ENCODE measurements around the gene COL18A1.
"Not testable (repeated sequence)": the region's sequence is repeated elsewhere in the genome, so short reads cannot be mapped to it uniquely, and the experiment has no call there.

COL18A1 gene

DNA sequence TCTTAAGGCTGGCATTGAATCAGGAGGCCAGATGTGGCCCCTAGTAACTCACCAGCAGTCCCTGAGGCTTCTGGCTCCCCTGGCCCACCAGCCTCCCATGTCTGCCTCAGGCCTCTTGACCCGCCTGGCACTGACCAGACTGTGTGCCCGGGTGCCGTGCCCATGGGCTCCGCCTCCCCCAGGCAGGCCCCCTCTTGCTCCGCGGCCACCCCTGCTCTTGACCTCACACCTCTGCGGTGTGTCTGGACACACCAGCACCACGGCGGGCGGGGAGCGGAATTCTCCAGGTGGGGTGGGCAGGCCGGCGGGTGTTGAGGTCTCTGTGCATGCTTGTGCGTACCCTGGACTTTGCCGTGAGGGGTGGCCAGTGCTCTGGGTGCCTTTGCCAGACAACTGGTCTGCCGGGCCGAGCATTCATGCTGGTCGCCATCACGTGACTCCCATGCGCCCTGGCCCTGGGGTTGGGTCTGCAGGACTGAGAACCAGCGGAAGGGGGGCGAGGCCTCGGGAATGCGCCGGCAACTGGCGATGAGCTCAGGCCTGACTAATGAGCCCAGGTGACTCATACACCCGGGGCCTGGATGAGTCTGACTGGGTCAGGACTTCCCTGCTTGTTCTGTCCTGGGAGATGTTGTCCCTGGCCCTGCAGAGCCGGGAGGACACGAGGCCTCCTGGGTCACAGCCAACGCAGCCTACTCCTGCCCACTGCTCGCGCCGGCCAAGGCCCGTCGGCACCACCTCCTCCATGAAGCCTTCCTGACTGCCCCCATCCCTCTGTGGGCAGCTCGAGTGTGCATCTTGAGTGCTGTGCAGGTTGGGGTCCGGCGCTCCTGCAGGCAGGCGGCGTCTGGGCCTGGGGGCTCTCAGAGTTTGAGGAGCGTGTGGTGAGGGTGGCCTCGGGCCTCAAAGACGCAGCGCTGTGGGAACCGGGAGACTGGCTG, 22.6 kb downstream of the COL18A1 start:
- DNase-seq (ENCODE audit: low spot score) = no peak

DNA sequence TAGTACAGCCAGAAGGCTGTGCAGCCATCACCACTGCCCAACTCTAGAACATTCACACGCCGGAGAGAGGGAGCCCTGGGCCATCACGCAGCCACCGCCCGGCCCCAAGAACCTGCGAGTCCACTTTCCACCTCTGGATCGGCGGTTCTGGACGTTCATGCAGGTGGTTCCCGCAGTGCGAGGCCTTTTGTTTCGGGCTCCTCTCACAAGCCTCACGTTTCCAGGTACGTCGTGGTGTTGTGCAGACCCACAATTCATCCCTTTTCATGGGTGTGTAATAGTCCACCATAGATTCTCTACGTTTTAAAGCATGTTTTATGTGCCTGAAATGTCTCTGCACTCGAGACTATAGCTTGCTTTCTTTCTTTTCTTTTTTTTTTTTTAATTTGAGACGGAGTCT, 23.6 kb downstream of the COL18A1 start:
- DNase-seq (ENCODE audit: low spot score) = no peak

DNA sequence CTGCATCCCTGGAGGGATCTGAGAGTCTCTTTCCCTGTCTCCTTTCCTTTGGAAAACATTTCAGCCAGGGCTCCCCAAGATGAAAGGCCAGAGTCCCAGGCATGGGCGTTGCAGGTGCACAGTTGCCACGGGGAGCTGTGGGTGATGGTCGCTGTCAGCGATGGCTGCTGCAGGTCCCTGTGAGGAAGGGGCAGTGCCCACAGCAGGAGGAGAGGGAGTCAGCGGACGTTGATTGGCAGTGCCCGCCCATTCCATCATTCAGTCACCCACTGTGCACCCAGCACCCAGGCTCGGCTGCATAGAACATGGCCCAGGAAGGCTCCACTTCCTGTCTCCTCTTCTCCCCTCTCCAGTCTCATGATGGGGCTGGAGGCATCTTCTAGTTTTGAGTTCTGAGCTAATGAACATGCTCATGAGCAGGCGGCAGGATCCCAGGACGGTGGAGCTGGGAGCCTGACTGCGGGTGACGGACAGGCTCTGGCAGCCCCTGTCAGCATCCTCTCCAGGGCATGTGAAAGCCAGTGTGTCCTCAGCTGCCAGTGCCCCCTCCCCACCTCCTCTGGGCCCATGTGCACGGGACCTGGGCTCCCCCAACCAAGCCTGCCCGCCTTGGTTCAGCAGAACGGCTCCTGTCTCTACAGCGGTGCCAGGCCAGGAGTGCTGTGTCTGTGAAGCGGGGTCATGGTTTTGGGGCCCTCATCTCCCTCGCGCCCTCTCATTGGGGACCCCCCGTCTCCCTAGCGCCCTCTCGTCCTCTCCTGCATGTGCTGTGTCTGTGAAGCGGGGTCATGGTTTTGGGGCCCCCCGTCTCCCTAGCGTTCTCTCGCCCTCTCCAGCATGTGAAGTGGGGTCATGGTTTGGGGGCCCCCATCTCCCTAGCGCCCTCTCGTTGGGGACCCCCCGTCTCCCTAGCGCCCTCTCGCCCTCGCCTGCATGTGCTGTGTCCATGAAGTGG, 24.5 kb downstream of the COL18A1 start:
- DNase-seq (ENCODE audit: low spot score) = no peak

DNA sequence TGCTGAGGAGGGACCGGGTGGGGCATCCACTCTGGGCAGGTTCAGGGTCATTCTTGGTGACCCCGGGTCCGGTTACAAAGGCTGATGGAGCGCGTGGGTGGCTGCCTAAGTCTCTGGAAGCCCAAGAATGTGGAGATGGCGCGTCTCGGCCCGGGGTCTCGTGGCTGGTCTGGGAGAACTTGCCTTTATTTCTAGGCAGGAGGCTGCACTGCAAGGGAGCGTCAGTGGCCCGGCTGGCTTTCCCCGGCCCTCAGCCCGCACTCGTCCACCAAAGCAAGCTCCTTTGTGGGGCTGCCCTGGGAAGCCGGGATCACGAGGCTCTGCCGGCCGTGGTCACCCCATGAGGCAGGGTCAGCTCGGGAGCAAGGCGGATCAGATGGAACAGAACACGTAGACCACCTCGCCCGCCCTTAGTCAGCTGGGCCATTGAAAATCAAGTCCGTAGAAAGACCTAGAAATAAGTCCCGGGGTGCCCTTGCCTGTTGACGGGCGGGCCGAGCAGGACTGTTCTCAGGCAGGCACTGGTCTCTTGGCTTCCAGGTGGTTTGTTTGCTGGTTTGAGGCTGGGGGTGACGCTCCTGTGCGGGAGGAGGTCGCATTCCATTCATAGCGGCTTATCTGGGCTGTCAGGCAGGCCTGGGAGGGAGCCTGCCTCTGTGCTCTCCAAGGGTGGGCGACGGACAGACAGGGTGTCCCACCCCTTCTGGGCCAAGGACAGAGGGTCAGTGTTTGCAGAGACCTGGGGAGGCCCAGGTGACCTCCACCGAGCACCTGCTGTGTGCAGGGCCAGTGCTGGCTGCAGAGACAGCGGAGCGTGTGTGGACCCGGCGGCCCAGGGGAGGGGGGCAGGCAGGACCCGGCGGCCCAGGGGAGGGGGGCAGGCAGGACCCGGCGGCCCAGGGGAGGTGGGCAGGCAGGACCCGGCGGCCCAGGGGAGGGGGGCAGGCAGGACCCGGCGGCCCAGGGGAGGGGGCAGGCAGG, 25.8 kb downstream of the COL18A1 start:
- no peak for DNase-seq (ENCODE audit: low spot score)

DNA sequence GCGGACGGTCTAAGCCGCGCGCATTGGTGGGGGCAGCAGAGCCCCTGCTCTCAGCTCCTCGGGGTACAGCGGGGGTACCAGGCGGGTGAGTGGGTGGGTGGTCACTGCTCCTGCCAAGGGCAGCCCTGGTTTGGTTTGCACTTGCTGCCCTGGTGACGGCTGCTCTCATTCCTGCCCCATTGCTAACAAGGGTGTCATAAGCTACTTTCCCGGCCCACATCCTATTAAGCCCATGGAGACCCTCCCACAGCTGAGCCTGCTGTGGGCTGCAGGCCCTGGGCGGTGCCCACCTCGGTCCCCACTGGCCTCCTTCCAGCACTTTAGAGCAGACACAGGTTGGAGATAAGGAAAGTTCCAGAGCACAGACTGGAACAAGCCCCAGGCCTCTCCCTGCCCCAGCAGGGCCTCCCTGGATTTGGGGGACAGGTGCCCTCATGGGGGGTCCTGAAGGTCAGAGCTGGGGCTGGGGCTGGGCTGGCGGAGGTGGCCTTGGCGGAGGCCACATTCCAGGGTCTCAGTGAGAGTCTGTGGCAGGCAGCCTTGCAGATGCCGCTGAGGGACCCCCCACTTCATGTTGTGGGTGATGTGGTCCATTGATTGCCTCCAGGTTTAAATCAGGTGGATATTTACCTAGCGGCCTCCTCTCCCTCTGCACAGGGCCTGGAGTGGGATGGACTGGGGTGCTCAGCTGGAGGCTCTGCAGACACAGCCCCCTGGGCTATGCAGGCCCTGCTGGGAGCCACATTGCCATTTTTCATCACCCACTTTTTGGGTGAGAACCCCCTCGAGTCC, 27.0 kb downstream of the COL18A1 start:
- no peak for DNase-seq (ENCODE audit: low spot score)

DNA sequence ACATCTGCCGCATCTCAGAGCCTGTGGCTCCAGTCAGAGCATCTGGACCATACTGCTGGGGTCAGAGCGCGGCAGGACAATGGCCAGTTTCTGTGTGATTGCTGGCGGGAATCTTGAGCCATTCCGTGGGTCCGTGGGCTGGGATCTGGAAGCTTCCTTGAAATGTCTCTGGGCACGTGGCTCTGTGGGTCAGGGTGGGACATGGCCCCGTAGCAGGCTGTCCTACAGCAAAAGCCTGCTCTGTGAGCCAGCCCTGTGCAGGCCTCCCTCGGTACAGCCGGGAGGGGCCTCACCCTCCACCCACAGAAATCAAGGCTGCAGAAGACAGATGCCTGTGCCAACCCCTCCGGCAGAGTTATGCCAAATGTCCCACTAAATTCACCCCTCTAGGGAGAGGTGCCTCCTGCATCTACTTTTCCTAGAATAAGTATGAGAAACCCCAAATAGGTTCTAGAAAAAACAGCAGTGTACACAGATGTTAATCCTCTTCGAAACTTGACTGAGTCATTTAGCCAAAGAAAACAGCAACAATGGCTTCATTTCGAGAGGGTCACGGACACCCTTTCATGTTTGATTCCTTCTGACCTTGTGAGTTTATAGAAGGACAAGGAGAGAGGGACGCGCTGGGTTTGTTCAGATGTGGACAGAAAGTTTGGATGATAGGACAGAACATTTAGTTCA, 27.8 kb downstream of the COL18A1 start:
- no peak for DNase-seq (ENCODE audit: low spot score)

DNA sequence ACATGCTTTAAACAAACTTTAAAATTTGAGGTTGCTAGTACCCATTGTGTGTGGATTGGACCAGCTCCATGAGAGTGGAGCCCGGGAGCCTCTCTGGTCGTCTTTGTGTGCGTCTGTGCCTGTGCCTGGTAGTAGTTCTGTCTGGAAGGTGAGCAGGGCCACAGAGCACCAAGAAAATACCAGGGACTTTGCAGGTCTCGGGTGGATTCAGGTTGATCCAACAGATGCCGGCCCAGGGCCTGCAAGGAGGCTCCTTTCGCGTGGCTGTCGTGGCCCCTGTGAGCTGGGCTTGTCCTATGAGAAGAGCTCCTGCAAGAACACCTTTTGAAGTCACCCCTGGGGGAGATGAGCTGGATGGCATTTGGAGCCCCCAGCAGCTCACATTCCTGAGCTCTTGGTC, 28.3 kb downstream of the COL18A1 start:
- no peak for DNase-seq (ENCODE audit: low spot score)

DNA sequence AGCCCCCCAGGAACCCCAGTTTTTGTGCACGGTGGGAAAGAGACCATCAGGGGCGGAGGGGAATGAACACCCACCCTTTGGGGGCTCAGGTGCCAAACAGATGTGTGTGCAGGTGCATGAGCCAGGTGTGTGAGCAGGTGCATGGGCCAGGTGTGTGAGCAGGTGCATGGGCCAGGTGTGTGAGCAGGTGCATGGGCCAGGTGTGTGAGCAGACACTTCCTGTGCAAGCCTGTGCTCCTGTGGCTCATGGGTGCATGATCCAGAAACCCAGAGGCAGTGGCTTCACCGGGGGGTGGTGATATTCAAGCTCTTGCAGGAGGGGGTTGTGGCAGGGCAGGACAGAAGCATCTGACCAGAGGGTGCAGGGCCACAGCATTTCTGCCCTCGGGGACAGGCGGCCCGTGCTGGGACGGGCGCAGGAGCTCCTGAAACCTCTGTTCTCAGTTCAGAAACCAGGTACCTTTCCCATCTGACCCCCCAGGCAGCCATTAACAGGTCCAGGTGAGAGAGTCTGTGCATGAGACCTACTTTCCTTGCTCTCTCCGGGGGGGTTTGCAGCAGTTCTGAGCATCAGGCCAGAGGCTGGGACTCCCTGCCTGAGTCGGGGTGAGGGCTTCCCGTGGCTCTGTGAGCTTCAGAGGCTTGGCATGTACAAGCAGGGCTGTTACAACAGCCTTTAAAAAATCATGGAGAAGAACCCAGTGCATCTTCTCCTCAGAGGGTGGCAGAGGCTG, 29.1 kb downstream of the COL18A1 start:
- DNase-seq (ENCODE audit: low spot score) = no peak

DNA sequence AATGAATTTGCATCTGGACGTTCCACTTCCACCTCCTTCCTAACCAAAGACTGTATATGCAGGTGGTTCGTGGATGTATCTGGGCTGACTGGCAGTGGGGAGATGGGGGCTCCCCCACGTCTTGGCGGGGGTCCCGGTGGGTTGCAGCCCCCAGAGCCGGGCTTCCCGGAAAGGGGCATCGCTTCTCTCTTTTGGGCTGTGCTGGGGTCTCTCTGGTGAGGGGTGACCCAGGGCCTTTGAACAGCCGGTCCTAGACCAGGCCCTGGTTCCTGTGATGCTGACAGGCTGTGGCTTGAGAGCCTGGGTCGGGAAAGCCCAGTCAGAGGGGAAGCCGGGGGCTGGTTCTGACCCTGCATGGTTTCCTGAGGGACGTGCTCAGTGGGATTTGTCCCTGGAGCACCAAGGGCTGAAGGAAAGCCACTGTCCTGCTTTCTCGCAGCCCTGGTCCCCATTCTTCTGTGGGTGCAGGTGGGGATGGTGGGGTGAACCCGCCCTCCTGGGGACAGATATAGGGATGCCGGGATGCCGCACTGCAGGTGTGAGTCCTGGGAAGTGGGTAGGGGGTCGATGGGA, 29.8 kb downstream of the COL18A1 start:
- no peak for DNase-seq (ENCODE audit: low spot score)

DNA sequence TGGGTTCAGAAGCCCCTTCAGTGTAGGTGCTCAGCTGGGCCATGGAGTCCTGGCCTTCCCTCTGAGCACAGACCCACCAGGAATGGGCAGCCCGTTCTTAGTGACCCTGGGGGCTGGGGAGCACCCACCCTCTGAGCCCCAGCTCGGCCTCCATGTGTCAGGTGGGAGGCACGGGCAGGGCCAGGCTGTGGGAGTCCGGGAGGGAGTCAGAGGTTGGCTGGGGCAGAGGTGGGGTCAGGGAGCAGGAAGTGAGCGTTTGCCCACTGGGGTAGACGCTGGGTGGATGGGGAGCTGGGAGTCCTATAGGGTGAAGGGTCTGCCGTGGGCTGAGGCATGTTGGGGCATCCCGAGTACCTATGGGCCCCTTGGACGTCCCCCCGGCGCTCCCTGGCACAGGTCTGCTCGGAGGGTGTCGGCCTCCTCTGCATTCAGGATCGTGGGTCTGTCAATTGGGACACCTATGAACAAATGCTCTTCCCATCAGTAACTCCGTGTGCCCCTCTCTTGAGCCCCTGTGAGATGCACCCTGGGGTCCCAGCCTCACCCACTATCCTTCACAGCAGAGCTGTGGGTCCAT, 30.5 kb downstream of the COL18A1 start:
- DNase-seq (ENCODE audit: low spot score) = no peak

DNA sequence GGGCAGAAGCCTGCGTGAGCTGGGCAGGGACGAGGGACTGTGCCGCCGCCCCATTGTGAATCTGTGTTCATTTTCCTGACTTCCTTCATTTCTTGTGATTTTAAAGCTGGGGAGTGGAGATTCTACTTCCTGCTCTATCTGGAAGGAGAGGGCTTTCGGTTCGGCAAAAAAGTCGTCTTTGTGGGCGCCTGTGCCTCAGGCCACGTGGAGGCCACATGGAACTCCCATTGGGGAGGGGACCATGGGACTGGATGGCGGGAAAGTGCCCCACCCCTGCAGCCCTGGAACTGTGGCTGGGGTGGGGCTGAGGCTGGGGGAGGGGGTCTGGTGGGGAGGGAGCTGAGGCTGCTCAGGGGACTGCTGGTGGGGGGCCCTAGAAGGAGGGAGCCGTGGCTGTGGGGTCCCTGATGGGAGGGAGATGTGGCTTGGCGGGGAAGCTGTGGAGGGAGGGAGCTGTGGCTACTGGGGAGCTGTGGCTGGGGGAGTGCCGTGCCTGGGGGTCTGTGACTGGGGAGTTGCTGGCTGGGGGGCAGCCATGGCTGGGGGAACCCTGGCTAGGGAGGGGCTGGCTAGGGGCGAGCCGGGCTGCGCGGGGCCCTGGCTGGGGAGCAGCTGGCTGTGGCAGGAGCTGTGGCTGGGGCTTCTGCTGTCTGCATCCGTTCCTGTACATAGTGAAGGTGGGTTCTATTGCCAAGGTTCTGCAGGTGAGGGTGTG, 31.5 kb downstream of the COL18A1 start:
- no peak for DNase-seq (ENCODE audit: low spot score)

DNA sequence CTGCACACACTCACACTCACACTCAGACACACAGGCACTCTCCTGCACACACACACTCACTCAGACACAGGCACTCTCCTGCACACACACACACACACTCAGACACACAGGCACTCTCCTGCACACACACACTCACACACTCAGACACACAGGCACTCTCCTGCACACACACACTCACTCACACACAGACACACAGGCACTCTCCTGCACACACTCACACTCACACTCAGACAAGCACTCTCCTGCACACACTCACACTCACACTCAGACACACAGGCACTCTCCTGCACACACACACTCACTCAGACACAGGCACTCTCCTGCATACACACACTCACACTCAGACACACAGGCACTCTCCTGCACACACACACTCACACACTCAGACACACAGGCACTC, 32.9 kb downstream of the COL18A1 start:
- not testable (repeated sequence) for DNase-seq (ENCODE audit: low spot score)

DNA sequence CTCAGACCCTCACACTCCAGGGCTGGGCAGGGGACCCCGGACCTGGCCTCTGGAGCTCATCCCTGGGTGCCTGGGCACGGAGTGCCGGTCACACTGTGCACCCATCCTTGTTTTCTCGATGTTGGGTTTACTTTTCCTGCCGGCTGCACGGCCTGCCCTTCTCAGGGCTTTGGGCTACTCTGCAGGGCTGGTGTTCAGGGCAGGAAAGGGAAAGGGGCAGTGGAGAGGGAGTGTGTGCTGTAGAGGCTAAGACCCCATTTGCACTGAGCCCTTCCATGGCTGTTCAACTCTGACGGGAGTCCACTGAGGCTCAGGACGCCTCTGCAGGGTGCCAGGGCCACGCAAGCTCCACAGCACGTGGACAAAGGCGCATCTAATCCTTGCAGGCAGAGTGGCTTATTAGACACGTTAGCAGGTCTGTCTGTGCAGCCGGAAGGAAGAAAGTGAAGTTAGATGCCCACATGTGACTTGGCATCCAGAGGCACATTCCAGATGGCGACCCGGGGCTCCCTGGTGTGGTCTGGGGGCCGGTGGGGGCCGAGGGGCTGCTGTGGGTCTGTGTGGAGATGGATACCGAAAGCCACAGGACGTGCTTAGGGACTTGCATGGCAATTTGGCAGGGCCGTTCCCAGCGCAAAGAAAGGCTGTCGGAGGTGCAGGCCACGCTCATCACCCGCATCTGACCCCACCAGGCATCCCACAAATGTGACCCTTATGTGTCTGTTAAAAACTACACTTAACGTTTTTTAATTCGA, 33.6 kb downstream of the COL18A1 start:
- DNase-seq (ENCODE audit: low spot score) = no peak

DNA sequence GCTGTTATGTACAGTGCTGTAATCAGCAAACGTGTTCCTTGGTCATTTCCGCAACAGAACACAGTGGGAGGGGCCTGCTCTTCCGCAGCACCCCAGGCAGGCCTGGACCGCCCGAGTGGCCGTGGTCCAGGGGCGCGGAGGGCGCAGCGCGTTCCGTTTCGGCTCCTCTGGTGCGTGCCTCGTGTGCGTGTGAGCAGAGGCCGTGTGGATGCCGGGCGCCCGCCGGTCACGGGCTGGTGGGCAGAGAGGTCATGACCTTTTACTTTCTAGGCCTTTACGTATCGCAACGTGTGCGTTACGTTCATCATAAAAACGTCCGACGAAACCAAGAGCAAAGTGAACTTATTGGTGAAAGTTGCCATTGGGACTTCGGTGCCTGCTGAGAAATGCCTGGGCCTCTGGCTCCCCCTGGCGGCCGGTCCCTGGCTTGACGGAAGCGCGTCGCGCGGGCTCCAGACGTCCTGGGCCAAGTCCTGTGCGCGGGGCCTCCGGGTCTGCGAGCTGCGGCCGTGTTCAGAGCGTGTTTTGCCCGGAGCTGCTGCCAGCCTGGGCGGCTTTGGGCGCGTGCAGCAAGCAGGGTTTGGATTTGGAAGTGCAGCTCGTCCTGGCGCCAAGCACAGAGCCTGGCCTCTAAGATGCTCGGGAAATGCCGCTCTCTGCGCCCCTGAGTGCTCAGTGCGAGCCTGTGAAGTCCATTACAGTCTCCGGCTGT, 34.4 kb downstream of the COL18A1 start:
- DNase-seq (ENCODE audit: low spot score) = peak; percentile 67

DNA sequence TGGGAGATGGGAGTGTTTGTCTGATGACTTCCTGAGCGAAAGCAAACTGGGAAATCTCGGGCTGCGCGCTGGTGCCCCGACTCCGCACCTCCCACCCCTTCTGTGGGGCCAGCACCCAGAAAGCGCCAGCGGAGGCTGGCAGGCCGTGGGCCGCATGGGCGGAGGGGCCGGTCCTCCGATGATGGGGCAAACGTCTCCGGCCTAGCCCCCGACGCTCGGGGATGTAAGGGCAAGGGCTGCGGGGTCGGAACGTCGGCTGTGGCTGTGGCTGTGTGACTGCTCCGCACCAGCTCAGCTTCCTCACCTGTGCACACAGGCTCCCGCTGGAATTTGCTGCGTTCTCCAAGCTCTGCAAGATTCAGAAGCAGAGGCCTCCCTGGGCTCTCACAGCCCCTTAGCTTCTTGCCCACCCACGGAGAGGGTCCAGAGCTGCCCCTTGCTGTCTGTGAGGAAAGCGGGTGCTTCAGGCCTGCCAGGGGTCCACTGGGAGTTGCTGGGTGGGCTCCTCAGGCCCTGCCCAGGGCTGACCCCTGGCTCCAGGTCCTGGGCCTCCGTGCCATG, 35.0 kb downstream of the COL18A1 start:
- no peak for DNase-seq (ENCODE audit: low spot score)

DNA sequence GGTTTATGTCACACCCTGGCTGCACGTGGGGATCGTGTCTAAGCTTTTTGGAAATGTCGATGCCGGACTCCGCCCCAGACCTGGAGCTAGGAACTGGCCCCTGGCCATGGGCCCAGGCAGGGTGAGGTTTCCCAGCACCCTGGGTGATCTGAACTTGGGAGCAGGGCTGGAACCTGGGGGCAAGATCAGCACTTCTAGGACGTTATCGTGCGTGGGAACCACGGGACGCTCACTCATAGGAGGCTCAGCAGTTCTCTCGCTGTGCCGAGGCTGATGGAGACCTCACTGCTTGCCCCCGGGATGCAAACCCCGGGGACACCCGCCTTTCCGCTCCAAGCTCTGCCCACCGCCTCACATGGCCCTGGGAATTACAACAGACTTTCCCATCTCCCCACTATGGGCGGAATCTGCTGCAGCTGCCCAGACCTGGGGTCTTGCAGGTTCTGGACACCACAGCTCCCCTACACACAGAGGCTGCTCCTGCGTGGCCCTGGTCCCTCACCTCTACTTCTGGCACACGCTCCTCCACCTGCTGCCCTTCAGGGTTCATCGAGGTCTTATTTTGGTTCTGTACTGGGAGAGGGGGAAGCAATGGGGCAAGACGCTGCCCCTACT, 35.9 kb downstream of the COL18A1 start:
- no peak for DNase-seq (ENCODE audit: low spot score)

Measured in putamen (tissue), 1 donor.